GM10847 (cell line): Measurements from ENCODE around the gene ANKMY1.

Experiments
- POLR2A ChIP-seq: IDR thresholded peaks from 2 replicates; pipeline ENCODE4 v1.6.1; 2011; ENCODE audit not compliant: insufficient read length; ENCODE audit errors: extremely low read depth

ANKMY1 gene

DNA sequence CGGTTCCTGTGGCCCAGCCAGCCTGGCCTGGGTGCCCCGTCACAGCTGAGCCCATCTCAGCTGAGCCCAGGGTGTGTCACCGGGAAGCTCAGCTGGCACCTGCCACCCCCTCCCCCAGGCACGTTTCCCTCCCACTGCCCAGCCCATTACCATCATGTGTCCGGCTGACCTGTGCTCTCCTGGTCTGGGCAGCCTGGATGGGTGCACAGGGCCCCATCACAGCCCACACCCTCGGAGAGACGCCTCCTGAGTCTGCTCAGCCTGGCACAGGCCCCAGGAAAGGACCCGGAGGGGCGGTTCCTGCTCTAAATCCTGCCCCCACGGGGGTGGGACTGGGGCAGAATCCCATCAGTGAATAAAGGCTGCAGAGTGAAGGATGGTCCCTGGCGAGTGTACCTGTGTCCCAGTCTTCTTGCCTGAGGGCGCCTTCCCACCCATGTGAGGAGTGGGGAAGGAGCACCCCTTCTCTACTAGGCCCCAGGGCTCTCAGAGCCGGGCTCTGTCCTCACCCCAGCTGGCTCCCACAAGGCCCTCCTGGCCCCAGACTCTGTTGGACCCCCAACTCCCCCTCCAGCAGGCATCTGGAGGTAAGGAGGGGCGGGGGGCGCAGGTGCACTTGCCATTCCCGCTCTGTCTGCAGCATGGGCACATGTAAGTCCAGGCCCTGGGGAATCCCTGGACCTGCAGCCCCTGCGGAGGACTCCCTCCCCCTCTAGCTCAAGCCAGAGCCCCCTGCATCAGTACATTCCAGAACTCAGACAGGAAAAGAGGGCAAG, 101.2 kb downstream of the ANKMY1 start:
- no peak for TF ChIP-seq POLR2A

DNA sequence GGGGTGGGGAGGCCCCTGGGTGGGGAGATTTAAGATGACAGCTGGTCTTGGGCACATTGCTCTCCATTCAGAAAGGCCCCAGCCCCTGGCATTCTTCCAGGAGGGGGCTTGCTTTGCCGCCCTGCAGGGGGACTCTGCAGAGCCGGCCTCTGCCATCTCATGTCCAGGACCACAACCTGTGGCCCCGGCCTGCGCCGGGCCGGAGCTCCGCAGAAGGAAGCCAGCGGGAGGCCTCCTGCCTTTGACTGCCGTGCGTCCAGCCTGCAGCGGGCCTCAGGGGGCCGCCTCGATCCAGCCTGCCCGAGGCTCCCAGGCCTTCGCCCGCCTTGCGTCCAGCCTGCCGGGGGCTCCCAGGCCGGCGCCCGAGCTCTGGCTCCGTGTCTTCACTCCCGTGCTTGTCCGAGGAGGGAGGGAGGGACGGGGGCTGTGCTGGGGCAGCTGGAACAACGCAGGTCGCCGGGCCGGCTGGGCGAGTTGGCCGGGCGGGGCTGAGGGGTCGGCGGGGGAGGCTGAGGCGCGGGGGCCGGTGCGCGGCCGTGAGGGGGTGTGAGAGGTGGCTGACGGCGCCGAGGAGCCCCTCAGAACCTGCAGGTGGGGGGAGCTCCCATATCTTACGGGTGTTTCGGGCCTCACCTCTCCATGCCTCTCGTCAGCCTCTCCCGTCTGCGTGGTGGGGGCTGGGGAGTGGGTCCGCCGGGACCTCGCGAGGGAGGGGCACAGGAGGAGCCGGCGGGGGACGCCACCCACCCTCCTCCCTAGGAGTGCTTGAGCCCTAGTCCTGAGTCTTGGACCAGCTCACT, 101.9 kb downstream of the ANKMY1 start:
- TF ChIP-seq POLR2A: no peak

DNA sequence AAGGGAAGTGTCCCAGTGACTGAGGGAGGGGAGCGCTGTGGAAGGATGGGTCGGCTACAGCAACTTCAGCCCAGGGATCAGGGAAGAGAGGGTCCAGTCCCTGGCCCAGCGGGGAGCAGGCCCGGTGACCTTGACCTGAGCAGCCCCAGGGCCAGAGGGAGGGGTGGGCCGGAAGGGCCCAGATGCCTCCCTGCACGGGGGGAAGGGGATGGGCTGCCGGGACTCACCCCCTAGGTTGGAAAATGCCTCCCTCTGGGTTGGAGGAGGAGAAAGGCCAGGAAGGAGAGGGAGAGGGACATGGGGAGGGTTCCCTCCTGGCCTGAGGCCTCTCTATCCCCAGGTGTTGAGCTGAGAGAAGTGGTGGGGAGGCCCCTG, 102.5 kb downstream of the ANKMY1 start:
- TF ChIP-seq POLR2A: no peak

DNA sequence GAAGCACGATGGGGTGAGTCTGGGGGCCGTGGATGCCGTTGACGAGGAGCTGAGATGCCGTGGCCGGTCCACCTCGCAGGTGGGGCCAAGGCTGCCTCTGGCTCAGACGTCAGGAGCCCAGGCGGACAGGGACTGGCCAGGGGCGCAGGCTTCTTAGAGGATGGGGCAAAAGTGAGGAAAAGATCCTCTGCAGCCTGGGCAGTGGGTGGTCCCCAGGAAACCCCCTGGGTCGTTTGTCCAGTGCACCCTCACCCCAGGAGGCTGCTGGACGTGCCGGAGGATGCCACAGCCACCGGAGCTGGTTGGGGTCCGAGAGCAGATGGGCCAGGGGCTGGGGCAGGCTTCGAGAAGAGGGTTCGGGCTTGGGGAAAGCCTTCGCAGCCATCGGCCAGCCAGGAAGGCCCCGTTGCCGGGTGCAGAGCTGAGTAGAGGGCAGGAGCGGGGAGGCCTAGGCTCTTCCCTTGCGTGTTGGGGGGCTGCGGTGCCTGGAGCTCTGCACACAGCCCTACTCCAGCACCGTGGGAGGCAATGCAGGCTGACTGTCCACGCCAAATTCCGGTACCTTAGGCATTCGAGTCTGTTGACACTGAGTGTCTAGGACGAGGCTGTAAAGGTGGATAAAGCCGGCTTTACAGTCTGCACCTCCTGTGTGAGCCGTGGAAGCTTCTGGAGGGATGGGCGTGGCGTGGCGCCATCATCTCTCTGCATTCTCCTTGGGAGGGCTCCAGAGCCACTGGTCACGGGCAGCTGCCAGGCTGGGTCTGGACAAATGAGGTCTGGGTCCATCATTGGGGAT, 103.5 kb downstream of the ANKMY1 start:
- no peak for TF ChIP-seq POLR2A

DNA sequence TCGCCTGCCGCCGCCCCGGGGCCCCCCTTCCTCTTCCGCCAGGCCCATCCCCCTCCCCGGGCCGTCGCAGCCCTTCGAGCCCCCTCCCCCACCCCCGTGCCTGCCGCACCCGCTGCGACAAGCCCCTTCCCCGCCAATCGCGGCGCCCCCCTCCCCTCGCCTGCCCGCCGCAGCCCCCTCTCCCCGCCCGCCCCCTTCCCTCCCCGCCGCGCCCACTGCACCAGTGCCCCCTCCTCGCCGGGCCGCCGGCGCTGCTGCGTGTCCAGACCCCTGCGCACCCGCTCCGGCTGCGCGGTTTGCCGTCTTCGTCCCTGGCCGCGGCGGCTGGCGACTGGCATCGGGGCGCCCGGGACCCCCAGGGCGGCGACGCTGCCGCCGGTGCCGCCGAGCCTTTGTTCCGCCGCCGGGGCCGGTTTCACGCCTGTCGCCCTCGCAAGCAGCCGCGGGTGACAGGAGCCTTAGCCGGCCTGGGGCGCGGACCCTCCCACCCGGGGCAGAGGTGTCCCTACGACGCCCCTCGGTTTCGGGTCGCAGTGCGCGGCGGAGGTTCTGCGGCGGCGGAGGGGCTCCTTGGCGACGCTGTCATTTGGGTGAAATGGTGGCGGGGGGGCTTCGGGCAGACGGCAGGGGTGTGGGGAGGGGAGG, 104.2 kb downstream of the ANKMY1 start:
- TF ChIP-seq POLR2A: no peak

DNA sequence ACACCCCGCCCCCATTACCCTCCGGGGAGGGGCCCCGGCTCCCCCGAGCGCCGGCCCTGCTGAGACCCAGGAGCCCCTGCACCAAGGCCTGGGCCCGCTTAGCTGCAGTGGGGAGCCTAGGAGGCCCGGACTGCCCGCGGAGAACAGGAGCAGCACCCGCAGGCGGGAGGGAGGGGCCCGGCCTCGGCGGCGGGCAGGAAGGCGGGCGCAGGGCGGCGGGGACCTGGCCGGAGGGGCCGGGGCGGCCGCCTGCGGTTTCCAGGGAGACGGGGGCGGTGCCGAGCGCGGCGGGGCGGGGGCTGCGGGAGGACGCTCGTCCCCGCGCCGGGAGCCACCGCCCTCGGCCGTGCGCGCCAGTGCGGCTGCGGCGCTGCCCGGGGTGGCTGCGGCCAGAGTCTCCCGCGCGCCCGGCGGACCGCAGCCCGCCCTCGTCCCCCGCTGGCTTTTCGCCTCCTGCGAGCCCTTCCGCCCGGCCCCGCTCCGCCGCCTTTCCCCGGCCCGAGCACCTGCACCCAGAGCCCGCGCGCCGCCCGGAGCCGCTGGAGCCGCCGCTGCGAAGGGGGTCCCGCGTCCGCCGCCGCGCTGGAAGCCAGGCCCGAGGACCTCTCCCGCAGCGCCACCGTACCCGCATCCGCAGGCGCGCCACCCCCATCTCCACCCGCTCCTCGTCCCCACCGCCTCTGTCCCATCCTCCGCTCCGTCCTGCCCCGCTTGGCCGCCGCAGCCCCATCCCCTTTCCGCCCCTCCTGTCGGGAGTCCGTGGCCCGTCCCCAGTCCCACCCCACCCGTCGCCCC, 105.1 kb downstream of the ANKMY1 start:
- TF ChIP-seq POLR2A: no peak

DNA sequence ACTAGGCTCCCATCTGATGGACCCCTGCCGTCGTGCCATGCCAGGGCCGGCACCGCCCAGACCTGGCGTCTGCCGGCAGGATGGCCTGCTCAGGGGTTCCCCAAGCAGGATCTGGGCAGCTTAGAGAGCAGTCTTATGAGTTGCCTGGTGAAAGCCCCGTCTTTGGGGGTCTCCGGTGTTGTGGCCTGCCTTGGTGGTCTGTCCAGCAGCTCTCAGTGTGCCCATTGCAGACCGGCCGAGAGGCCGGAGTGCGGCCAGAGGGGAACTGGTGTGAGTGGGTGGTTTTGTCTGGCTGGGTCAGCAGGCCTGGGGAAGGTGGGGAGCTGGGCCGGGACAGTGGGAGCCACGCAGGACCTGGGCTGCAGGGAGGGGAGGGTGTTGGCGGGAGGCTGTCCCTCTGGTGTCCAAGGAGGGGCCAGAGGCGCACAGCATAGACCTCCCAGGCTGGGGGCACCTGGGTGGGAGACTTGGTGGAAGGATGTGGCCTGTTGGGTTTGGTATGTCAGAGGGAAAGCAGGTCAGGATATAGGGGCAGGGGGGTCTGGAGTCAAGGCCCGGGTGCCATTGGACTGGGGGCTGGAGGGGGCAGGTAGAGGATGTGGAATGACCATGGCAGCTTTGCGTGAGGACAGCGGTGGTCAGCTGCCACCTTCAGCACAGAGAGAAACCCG, 105.9 kb downstream of the ANKMY1 start:
- TF ChIP-seq POLR2A: no peak

DNA sequence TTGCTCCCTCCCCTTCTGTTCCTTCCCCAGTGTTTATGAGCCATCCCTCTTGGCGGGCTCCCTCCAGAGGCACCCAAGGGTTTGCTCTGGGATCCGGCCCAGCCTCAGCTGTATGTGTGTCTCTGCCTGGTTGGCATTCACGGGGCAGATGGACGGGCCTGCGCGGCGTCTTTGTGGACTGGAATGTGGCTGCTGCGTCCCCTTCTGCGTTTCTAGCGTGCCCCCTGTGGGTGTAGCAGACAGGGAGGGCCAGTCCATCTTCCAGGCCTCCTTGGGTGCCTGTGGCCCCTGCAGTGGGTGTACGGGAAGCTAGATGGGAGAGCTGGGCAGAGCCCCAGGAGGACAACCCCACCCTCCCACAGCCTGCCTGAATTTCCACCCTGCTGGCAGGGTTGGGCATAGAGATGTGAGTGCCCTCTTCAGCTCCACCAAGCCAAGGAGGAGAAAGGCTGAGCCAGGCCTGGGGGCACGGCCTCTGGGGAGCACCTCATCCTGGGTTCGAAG, 106.6 kb downstream of the ANKMY1 start:
- TF ChIP-seq POLR2A: no peak

DNA sequence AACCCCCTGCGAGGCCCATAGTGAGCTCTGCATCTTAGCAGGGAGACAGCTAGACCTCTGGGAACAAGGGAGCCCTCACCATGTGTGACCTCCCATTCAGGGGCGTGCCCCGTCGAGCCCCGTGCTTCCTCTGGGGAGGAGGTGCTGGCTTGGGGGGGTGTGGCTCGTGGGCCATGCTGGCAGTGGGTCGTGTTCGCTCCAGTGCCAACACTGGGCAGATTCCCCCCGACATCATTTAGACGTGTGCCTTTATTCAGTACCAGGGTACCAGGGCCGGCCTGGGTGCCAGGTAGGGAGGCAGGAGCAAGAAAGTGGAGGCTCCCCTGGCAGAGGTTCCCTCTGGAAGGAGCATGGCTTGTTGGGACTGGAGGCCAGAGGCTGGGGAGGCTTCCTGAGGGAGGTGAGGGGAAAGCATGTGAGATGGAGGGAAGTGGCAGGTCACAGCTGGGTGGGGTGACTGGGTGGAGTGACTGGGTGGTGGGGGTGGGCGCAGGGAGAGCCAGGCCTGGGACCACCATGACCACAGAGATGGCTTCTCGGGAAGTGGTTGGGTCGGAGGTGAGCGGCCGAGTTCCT, 107.2 kb downstream of the ANKMY1 start:
- no peak for TF ChIP-seq POLR2A

DNA sequence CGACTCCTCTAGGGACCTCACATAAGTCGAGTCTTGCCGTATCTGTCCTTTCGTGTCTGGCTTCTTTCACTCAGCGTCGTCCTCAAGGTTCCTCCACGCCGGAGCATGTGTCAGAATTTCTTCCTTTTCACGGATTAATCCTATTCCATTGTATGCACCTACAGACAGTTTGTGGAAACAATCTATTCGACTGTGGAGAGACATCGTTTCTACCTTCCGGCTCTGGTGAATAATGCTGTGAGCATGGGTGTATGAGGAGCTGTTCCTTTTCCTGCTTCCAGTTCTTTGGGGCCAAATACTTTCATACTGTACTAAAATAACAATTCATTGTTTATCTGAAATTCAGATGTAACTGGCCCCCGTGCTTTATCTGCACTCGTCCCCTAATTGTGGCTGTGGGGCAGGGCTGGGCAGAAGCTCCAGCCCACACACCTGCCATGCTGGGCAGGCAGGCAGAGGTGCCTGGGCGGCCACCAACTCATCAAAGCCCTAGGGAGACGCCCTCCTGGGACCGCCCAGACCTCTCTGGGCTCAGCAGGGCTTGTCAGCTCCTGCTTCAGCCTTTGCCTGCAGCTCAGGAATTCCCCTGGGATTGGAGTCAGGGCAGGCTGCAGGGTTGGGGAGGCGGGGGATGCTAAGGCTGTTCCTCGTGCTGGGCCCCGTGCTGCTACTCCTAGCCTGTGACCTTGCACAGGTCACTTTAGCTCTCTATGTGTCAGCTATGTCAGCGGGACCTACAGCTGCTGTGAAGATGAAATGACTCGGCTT, 107.8 kb downstream of the ANKMY1 start:
- TF ChIP-seq POLR2A: no peak

DNA sequence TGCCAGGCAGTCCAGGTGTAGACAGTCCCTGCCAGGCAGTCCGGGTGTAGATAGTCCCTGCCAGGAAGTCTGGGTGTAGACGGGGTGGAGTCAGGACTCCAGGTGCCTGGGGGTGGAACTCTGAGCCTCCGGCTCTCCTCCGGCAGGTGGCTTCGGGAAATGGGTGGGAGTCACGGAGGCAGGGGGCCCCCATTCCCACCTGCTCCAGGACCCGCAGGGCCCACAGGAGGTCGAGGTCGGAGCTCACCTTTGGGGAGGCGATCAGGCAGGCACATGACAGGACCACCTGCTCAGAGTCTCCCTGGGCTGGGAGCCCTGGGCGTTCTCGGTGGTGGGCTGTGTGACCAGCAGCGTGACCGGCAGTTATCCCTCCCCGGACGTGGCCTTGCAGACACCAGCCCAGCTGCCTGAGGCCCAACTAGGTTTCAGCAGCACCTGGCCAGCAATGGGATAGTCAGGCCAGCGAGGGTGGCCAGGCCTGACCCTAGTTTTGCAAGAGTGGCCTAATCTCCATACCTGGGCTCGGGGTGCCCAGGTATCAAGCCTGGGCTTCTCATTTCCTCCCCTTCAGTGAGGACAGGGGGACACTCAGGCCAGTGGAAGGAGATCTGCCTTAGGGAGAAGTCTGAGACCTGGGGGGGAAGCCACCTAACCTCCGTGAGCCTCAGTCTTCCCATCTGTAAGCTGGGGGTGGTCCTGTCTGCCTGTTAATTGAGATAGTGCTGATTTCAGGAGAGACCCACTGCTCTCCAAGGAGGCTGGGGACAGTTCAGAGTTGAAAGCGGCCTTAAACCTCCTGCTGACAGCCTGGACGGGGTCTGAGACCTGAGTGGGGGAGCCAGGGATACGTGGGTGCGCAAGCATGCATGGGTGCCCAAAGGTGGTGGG, 109.2 kb downstream of the ANKMY1 start:
- no peak for TF ChIP-seq POLR2A

DNA sequence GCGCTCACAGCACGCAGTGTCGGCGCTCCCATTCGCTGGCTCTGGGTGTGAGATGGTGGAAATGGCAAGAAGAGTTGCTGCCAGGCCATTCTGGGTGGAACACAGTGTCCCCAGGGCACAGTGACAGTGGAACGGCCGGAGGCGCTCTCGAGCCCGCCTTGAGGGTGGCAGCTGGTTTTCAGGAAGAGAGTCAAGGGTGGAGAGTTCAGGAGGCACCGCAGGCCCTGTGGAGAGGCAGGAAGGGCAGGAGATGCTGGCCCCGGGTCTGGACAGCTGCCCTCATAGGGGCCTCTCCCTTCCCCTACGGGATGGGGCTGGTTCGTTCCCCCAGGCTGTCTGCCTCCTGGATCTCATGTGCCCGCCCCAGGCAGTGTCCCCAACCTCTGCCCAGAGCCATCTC, 109.9 kb downstream of the ANKMY1 start:
- no peak for TF ChIP-seq POLR2A
